HG03469 (cell line): ENCODE results near the gene DGKB.
"Not testable (repeated sequence)": the region's sequence is repeated elsewhere in the genome, so short reads cannot be mapped to it uniquely, and the experiment has no call there.

ENCODE experiments used
- ATAC-seq: cut with Tn5 transposase; IDR thresholded peaks from one replicate; pipeline ENCODE4 v1.9.1; 2021; ENCODE audit warnings: mild to moderate bottlenecking, moderate library complexity, moderate number of reproducible peaks; ENCODE audit not compliant: unreplicated experiment

The DGKB gene

GRCh38 chr7:14487701-14488395 is 414.7 kb downstream of the DGKB start:
- ATAC-seq, result no peak

- no peak for ATAC-seq
Observed at GRCh38 chr7:14483663-14484062, 418.9 kb downstream of the DGKB start.

GRCh38 chr7:14480281-14480680 is 422.3 kb downstream of the DGKB start:
- ATAC-seq, result no peak

- no peak for ATAC-seq
Observed at GRCh38 chr7:14478834-14479510, 423.6 kb downstream of the DGKB start.

- not testable (repeated sequence) for ATAC-seq
Observed at GRCh38 chr7:14461716-14462115, 440.8 kb downstream of the DGKB start.

GRCh38 chr7:14458846-14459245 is 443.7 kb downstream of the DGKB start:
- not testable (repeated sequence) for ATAC-seq

GRCh38 chr7:14457568-14458453 is 444.7 kb downstream of the DGKB start:
- no peak for ATAC-seq

- ATAC-seq, result no peak
Observed at GRCh38 chr7:14449291-14449690, 453.3 kb downstream of the DGKB start.

- no peak for ATAC-seq
Observed at GRCh38 chr7:14446829-14447228, 455.7 kb downstream of the DGKB start.

GRCh38 chr7:14446219-14446618 is 456.3 kb downstream of the DGKB start:
- ATAC-seq, result no peak

- no peak for ATAC-seq
Observed at GRCh38 chr7:14438366-14438765, 464.2 kb downstream of the DGKB start.

- ATAC-seq, result no peak
Observed at GRCh38 chr7:14436878-14437277, 465.7 kb downstream of the DGKB start.

GRCh38 chr7:14432924-14433323 is 469.6 kb downstream of the DGKB start:
- no peak for ATAC-seq

GRCh38 chr7:14430926-14431325 is 471.6 kb downstream of the DGKB start:
- no peak for ATAC-seq

GRCh38 chr7:14425559-14425958 is 477.0 kb downstream of the DGKB start:
- ATAC-seq, result no peak

GRCh38 chr7:14424675-14425074 is 477.9 kb downstream of the DGKB start:
- ATAC-seq, result no peak

- ATAC-seq, result no peak
Observed at GRCh38 chr7:14420768-14421167, 481.8 kb downstream of the DGKB start.

GRCh38 chr7:14419531-14419930 is 483.0 kb downstream of the DGKB start:
- no peak for ATAC-seq

- ATAC-seq, result no peak
Observed at GRCh38 chr7:14418633-14419032, 483.9 kb downstream of the DGKB start.

GRCh38 chr7:14414274-14414986 is 488.1 kb downstream of the DGKB start:
- no peak for ATAC-seq
